GM18519 (cell line): ENCODE data around the gene PRKAA1.
"Not testable (repeated sequence)": the region's sequence is repeated elsewhere in the genome, so short reads cannot be mapped to it uniquely, and the experiment has no call there.

Source experiments
- ATAC-seq: cut with Tn5 transposase; IDR thresholded peaks from one replicate; pipeline ENCODE4 v1.9.1; 2021; ENCODE audit warnings: mild to moderate bottlenecking, moderate library complexity; ENCODE audit not compliant: unreplicated experiment, low FRiP score

Gene PRKAA1

DNA sequence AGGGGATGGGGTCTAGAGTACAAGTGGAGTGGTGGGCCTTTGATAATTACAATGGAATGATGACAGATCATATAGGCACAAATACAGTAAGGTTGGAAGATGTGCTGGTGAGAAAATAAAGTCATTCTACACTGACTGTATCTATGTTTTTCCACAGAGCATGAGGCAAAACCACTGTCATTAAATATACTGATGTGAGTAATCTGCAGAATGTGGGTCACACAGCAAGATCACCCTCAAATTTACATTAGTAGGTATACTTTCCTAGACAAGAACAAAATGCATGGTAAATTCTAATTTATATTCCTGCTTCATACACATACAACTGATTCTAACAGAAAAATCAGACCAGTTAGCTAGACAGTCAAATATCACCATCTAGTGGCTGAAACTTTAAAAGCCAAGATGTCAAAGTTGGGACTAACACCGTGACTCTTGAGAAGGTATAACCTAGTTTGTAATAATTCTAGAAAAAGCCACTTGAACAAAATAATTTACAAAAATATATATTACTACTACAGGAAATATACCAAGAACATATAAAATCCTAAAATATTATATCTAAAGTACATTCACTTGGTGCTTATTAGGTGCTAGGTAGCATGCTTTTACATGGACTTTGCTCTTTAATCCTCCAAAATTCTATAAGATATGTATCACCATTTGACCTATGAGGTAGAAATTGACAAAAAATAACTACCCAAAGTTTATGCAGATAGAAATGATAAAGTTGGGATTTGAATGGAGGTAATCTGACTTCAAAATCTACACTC lies 61.9 kb downstream of the PRKAA1 start:
- ATAC-seq = peak; percentile 76

DNA sequence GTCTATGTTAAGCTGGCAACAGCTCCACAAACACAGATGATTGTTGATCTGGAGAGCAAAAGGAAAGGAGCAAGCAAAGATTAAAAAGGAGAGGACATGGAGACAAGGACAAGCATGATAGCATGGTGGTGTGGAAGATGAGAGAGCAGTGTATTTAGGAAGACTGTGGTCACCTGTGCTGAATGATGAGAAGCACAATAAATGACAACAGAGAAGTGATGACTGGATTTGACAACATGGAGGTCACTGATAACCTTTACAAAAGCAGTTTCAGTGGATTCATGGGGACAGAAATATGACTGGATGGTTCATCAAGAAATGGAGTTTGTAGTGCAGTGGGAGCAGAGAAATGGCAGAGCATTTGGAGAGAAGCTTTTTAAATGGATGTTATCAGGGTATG lies 62.6 kb downstream of the PRKAA1 start:
- no peak for ATAC-seq

DNA sequence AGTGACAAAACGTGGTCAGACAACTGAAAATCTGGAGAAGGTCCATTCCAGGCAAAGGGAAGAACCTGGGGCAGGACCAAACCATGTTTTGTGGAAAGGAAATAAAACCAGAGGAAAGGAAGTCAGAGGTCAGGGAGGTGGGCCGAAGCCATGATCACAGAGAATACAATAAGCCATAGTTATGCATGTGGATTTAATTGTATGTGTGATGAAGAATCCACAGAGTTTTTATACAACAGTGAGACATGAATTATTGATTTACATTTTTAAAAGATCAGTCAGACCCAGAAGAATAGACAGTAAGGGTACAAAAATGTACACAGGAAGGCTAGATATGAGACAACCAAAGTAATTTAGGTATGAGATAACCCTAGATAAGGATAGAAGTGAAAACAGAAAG lies 63.2 kb downstream of the PRKAA1 start:
- no peak for ATAC-seq

- ATAC-seq = no peak
Observed at GRCh38 chr5:40733879-40734563, 64.2 kb downstream of the PRKAA1 start.

DNA sequence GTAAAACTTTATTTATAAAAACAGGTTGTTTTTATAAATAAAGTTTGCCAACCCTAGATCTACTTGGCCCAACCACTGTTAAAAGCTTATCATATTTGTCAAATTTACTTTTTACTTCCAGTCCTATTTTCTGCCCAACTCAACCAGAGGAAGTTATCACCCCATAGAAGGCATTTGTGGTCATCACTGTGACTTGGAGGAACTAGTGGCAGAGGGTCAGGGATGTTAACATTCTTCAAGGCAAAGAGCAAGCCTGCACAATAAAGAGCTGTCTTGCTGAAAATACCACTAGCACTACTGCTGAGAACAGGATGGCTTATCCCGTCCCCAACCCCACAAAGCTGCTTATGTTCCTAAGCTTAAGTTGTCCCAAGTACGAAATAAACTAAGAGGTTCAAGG lies 64.7 kb downstream of the PRKAA1 start:
- ATAC-seq = no peak

GRCh38 chr5:40722497-40722911 lies 75.7 kb downstream of the PRKAA1 start:
- ATAC-seq = not testable (repeated sequence)

GRCh38 chr5:40720069-40720468 lies 78.1 kb downstream of the PRKAA1 start:
- ATAC-seq = no peak

GRCh38 chr5:40717281-40717680 lies 80.9 kb downstream of the PRKAA1 start:
- ATAC-seq = no peak

DNA sequence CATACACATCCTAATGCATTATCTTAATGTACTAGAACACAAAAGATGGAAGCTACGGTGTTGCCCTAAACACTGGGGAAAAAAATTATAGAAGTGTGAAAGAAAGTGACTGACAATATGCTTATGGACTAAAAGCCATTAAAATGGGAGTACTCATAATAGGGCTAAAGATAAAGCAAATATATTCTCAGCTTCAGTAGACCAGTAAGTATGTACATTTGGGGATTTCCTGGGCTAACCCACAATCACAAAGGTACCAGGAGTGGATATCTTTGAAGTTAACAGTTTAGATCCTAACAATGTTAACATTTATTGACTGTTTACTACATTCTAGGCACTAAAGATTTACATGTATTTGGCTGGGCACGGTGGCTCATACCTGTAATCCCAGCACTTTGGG lies 81.6 kb downstream of the PRKAA1 start:
- no peak for ATAC-seq

- no peak for ATAC-seq
Observed at GRCh38 chr5:40716000-40716399, 82.2 kb downstream of the PRKAA1 start.

- ATAC-seq = no peak
Observed at GRCh38 chr5:40714001-40714400, 84.2 kb downstream of the PRKAA1 start.

GRCh38 chr5:40710575-40710974 lies 87.6 kb downstream of the PRKAA1 start:
- ATAC-seq = not testable (repeated sequence)
